CD4-positive, alpha-beta T cell (primary cell): ENCODE data around the gene FGFR3. TPM values are rescaled to one million over a fixed set of nuclear protein-coding genes. Genes with fewer than 3 reads are reported as not detected.

ENCODE experiments used
- ATAC-seq: fragments of 200-7000 bp; cut with Tn5 transposase; one replicate; pipeline ENCODE4 v1.10.0; 2022; ENCODE audit warnings: mild to moderate bottlenecking; ENCODE audit not compliant: poor library complexity
- CTCF ChIA-PET: fragments of 350-600 bp; sonication (Branson Sonifier 250); formaldehyde crosslinking; loops from one replicate; lab custom pipeline; 2021; ENCODE audit warnings: antibody characterized with exemption, inconsistent platforms; lab: Charles Lee
- POLR2A ChIA-PET: fragments of 350-600 bp; sonication (Branson Sonifier 250); formaldehyde crosslinking; loops from one replicate; lab custom pipeline; 2021; ENCODE audit warnings: antibody characterized with exemption, inconsistent platforms; lab: Charles Lee
- DNase-seq, 14 experiments: peaks; one replicate each; pipeline ENCODE4 v3.0.0-alpha.2; 2013 to 2020; ENCODE audit warnings: mixed read lengths in 2 of 14
- H3K27ac ChIP-seq, 2 donors: one replicate each; pipeline versions ENCODE4 v1.5.1 to v1.7.0; 2013; ENCODE audit warnings: low read length in 2 of 2, low read depth in 1 of 2, mild to moderate bottlenecking in 1 of 2
- H3K27me3 ChIP-seq, 2 experiments: 1 replicate in 1 of 2; 2 replicates in 1 of 2; pipeline versions ENCODE4 v1.6.1 to v1.7.0; 2013; ENCODE audit warnings: low read length in 2 of 2, control low read depth in 1 of 2, mild to moderate bottlenecking in 1 of 2, moderate library complexity in 1 of 2; ENCODE audit not compliant: insufficient read depth in 2 of 2, control insufficient read depth in 1 of 2
- H3K36me3 ChIP-seq: one replicate; pipeline ENCODE4 v1.6.1; 2013; ENCODE audit warnings: low read length, control low read depth; ENCODE audit not compliant: insufficient read depth
- H3K4me1 ChIP-seq: one replicate; pipeline ENCODE4 v1.6.1; 2013; ENCODE audit warnings: low read length, control low read depth; ENCODE audit not compliant: insufficient read depth
- H3K4me3 ChIP-seq: one replicate; pipeline ENCODE4 v1.5.1; 2013; ENCODE audit warnings: mild to moderate bottlenecking, low read length, moderate library complexity
- H3K9me3 ChIP-seq, 2 experiments: 1 replicate in 1 of 2; 2 replicates in 1 of 2; pipeline versions ENCODE4 v1.6.1 to v1.7.0; 2013; ENCODE audit warnings: low read length in 2 of 2, mild to moderate bottlenecking in 2 of 2, control low read depth in 1 of 2, moderate library complexity in 1 of 2; ENCODE audit not compliant: control insufficient read depth in 1 of 2, insufficient read depth in 1 of 2
- H3K27ac Mint-ChIP-seq: one replicate; pipeline ENCODE4 v1.8.0; 2020; ENCODE audit warnings: mixed read lengths
- H3K27me3 Mint-ChIP-seq: one replicate; pipeline ENCODE4 v1.8.0; 2021; ENCODE audit warnings: mixed read lengths
- H3K36me3 Mint-ChIP-seq: one replicate; pipeline ENCODE4 v1.8.0; 2021; ENCODE audit warnings: low read depth, mixed read lengths
- H3K4me1 Mint-ChIP-seq: one replicate; pipeline ENCODE4 v1.8.0; 2021; ENCODE audit warnings: low read depth, mixed read lengths
- H3K4me3 Mint-ChIP-seq: one replicate; pipeline ENCODE4 v1.8.0; 2020; ENCODE audit warnings: mild to moderate bottlenecking, mixed read lengths
- H3K9me3 Mint-ChIP-seq: one replicate; pipeline ENCODE4 v1.8.0; 2020; ENCODE audit warnings: mixed read lengths
- intact Hi-C, 2 experiments: fragments of 100-400 bp; cut with DNase I in 1 of 2; cut with micrococcal nuclease in 1 of 2; formaldehyde crosslinking; loops; one replicate each; pipeline versions ENCODE4 v1.15.1 to v1.9.0; 2023 to 2025; cut with DNase I, micrococcal nuclease
- total RNA-seq, 174 experiments: library from RNA in 2 of 174; stranded (reverse) in 2 of 174; gene quantifications; one replicate each; pipeline ENCODE4 v1.2.3 and lab custom pipeline; 2021 to 2026
- TF ChIP-seq, protein P1 (sequence below): fragments of 200-600 bp; IDR thresholded peaks from one replicate; pipeline ENCODE4 v1.8.0; 2022; ENCODE audit warnings: antibody characterized with exemption, mild to moderate bottlenecking

The FGFR3 gene
- total RNA-seq, 2 experiments from 2014 or later: 0.33 TPM; not detected in 1

DNA sequence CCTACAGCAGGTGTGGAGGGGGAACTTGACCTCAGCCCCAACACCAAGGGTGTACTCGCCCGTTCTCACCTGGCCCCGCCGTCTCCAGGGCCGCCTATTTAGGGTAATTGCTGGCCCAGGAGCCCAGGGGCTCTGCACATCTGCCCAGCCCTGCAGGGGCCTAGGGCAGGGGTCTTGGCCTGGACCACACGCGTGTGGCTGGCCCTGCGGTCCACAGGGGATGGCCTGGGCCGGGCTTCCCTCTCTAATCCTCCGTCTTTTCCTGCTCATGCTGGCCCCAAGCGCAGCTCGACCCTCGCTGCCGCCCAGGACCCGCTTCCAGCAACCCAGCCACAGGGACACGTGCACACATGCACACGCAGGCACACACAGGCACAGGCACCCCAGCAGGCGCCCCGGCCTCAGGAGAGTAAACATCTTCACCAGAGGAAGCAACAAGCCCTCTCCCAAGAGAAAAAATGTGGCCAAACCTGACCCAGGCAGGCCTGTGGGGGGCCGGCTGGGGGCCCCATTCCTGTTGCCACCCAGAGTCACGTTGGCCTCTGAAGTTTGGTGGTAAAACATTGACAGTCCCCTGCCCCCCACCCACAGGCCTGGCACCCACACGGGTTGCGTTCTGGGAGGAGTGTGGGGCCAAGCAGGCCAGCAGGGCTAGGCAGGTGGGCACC, 24.6 kb upstream of the FGFR3 start:
- H3K36me3 ChIP-seq: no peaks in the 10 kb centered on the region
- DNase-seq (no peak), ATAC-seq (no peak)
- peaks cover 0 to 21% of the 10 kb centered on the region in 2 experiments for H3K9me3 ChIP-seq
- Mint-ChIP-seq H3K27me3 (peaks cover 28% of the 10 kb centered on the region), H3K27ac (no peak overlapping the region), H3K4me3 (peak overlapping the region; percentile 85), H3K4me1 (no peaks in the 10 kb centered on the region), H3K9me3 (no peaks in the 10 kb centered on the region), H3K36me3 (no peaks in the 10 kb centered on the region)
- CTCF ChIA-PET: interaction anchor here (1.0 to 1.2 kb wide), 2 partner anchors 13 to 139 kb away, joined by 3 to 4 read pairs; no protein-coding TSS in a partner anchor
- H3K27ac ChIP-seq: no peak overlapping the region
- intact Hi-C loops: no loop called here
- TF ChIP-seq, protein P1, sequence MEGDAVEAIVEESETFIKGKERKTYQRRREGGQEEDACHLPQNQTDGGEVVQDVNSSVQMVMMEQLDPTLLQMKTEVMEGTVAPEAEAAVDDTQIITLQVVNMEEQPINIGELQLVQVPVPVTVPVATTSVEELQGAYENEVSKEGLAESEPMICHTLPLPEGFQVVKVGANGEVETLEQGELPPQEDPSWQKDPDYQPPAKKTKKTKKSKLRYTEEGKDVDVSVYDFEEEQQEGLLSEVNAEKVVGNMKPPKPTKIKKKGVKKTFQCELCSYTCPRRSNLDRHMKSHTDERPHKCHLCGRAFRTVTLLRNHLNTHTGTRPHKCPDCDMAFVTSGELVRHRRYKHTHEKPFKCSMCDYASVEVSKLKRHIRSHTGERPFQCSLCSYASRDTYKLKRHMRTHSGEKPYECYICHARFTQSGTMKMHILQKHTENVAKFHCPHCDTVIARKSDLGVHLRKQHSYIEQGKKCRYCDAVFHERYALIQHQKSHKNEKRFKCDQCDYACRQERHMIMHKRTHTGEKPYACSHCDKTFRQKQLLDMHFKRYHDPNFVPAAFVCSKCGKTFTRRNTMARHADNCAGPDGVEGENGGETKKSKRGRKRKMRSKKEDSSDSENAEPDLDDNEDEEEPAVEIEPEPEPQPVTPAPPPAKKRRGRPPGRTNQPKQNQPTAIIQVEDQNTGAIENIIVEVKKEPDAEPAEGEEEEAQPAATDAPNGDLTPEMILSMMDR: no peak
- H3K4me3 ChIP-seq: no peak overlapping the region
- H3K27me3 ChIP-seq: peaks cover 25 to 38% of the 10 kb centered on the region in 2 experiments
- peaks cover 8% of the 10 kb centered on the region for H3K4me1 ChIP-seq
- POLR2A ChIA-PET: no interaction called here

DNA sequence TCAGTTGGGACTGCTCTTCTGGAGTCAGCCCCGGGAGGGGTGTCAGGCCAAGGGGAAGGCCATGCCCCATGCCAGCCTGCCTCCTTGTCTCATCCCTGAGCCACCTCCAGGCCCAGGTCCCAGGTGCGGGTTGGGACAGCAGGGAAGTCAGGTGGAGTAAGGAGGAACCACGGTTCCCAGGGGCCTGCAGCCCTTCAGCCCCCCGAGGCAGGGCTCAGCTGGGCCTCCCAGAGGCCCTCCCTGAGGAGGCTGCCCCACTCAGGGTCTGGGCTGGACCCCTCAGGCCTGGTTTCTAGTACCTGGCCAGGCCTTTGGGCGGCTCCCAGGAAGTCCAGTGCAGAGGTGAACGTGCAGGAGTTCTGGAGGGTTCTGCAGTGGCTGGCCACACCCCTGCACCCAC, 23.4 kb upstream of the FGFR3 start:
- Mint-ChIP-seq H3K36me3 (no peaks in the 10 kb centered on the region), H3K9me3 (no peaks in the 10 kb centered on the region), H3K27me3 (peaks cover 19% of the 10 kb centered on the region), H3K27ac (no peak overlapping the region), H3K4me1 (no peaks in the 10 kb centered on the region), H3K4me3 (no peak overlapping the region)
- ChIA-PET CTCF (no interaction called here), POLR2A (no interaction called here)
- Histone ChIP-seq H3K27ac (no peak overlapping the region), H3K4me3 (no peak overlapping the region), H3K4me1 (peaks cover 8% of the 10 kb centered on the region), H3K9me3 (peaks cover 0 to 18% of the 10 kb centered on the region in 2 experiments), H3K27me3 (peaks cover 23 to 32% of the 10 kb centered on the region in 2 experiments), H3K36me3 (no peaks in the 10 kb centered on the region)
- DNase-seq (no peak), ATAC-seq (no peak)
- TF ChIP-seq, protein P1: no peak
- intact Hi-C loops: no loop called here

DNA sequence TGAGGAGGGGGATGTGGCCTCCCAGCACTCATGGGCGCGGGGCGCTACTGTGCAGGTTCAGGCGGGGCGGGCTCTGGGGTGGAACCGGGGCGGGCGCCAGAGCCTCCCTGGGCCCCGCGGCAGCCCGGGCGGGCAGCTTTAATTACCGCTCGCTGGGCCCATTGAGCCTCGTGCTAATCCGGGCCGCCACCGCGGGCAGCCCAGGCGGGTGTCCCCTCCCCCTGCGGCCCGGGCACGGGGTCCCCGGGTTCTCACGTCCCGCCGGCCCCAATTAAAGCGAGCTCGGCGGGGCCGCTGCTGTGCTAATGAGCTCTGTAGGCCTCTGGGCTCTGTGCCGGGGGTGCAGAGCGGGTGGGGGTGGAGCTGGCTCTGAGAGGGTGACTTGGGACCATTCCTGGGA, 22.8 kb upstream of the FGFR3 start:
- H3K36me3 Mint-ChIP-seq: no peaks in the 10 kb centered on the region
- no peaks in the 10 kb centered on the region for H3K36me3 ChIP-seq
- peaks cover 0 to 16% of the 10 kb centered on the region in 2 experiments for H3K9me3 ChIP-seq
- no peak overlapping the region for H3K27ac ChIP-seq
- H3K4me3 Mint-ChIP-seq: no peak overlapping the region
- ChIA-PET POLR2A (interaction anchor here (0.7 kb wide), 1 partner anchor 344 kb away, joined by 3 read pairs; no protein-coding TSS in a partner anchor), CTCF (no interaction called here)
- DNase-seq (no peak), ATAC-seq (no peak)
- H3K27me3 Mint-ChIP-seq: peaks cover 14% of the 10 kb centered on the region
- no peak overlapping the region for H3K27ac Mint-ChIP-seq
- no peaks in the 10 kb centered on the region for H3K4me1 Mint-ChIP-seq
- no peaks in the 10 kb centered on the region for H3K9me3 Mint-ChIP-seq
- TF ChIP-seq, protein P1: no peak
- no peak overlapping the region for H3K4me3 ChIP-seq
- peaks cover 19 to 26% of the 10 kb centered on the region in 2 experiments for H3K27me3 ChIP-seq
- intact Hi-C loops: no loop called here
- H3K4me1 ChIP-seq: peaks cover 8% of the 10 kb centered on the region
